SU-DHL-6 (cell line): ENCODE data around the gene NUDT3.
A peak's percentile ranks its signal among the peaks of the same experiment; 100 is the strongest.

ENCODE experiments used
- H2AFZ ChIP-seq: fragments of 200-600 bp; sonication (generic); 2 replicates; pipeline ENCODE4 v1.6.1; 2014; ENCODE audit warnings: low read depth, mild to moderate bottlenecking, moderate library complexity, mixed read lengths, antibody characterized with exemption, low read length; ENCODE audit not compliant: severe bottlenecking
- H3F3A ChIP-seq: fragments of 200-600 bp; shearing (Covaris generic); 2 replicates; pipeline ENCODE4 v1.6.0; 2016; ENCODE audit warnings: antibody characterized with exemption, mild to moderate bottlenecking; ENCODE audit not compliant: insufficient read depth
- H3K27ac ChIP-seq: fragments of 200-600 bp; sonication (generic); 2 replicates; pipeline ENCODE4 v1.5.1; 2016; ENCODE audit warnings: low read depth, mild to moderate bottlenecking, low read length, moderate library complexity, mixed read lengths
- H3K27me3 ChIP-seq: fragments of 200-600 bp; sonication (generic), shearing (Covaris generic); 2 replicates; pipeline ENCODE4 v1.6.0; 2014; ENCODE audit warnings: mild to moderate bottlenecking, low read length
- H3K36me3 ChIP-seq: fragments of 200-600 bp; sonication (generic); 2 replicates; pipeline ENCODE4 v1.6.1; 2014; ENCODE audit warnings: mild to moderate bottlenecking, low read length, mixed read lengths
- H3K4me2 ChIP-seq: fragments of 300-600, 200-600 bp; shearing (Covaris generic), sonication (generic); 2 replicates; pipeline ENCODE4 v1.6.0; 2014; ENCODE audit warnings: low read length, low read depth, mild to moderate bottlenecking; ENCODE audit not compliant: poor library complexity, severe bottlenecking
- H3K4me3 ChIP-seq: fragments of 200-600 bp; sonication (generic); 2 replicates; pipeline ENCODE4 v1.5.1; 2014; ENCODE audit warnings: antibody characterized with exemption, low read length, mild to moderate bottlenecking, mixed read lengths; ENCODE audit not compliant: insufficient read depth, poor library complexity, severe bottlenecking
- H3K79me2 ChIP-seq: fragments of 200-600 bp; sonication (generic); 2 replicates; pipeline ENCODE4 v1.6.1; 2014; ENCODE audit warnings: mild to moderate bottlenecking, low read length, moderate library complexity; ENCODE audit not compliant: insufficient read depth
- H3K9ac ChIP-seq: fragments of 200-600 bp; sonication (generic); 2 replicates; pipeline ENCODE4 v1.7.0; 2014; ENCODE audit warnings: mild to moderate bottlenecking, low read length
- H3K9me2 ChIP-seq: fragments of 200-600 bp; sonication (generic); replicated peaks from 2 replicates; pipeline ENCODE4 v1.6.1; 2014; ENCODE audit warnings: low read length; ENCODE audit not compliant: insufficient read depth
- H3K9me3 ChIP-seq: fragments of 200-600 bp; sonication (generic); 2 replicates; pipeline ENCODE4 v1.6.1; 2014; ENCODE audit warnings: low read length, mixed read lengths; ENCODE audit not compliant: insufficient read depth
- H4K20me1 ChIP-seq: fragments of 200-600 bp; sonication (generic); 2 replicates; pipeline ENCODE4 v1.6.1; 2014; ENCODE audit warnings: low read depth, mild to moderate bottlenecking, antibody characterized with exemption, low read length, moderate library complexity, mixed read lengths
- CTCF ChIP-seq: fragments of 200-600 bp; sonication (generic); IDR thresholded peaks from one replicate; pipeline ENCODE4 v1.5.1; 2017; ENCODE audit warnings: antibody characterized with exemption, mild to moderate bottlenecking, low read length, moderate library complexity; ENCODE audit not compliant: insufficient read depth, poor library complexity, severe bottlenecking
- EZH2phosphoT487 ChIP-seq: fragments of 200-600 bp; sonication (generic), shearing (Covaris generic); conservative IDR thresholded peaks from 2 replicates; pipeline ENCODE4 v1.6.1; 2018; ENCODE audit warnings: mild to moderate bottlenecking, antibody characterized with exemption, low read length, moderate library complexity, mixed read lengths

NUDT3 gene

GRCh38 chr6:34392497-34393190 lies at the start of gene NUDT3:
Gene NUDT3 (minus strand): TSS chr6:34392669. CDS start chr6:34392362, 307 bp downstream.
- Histone ChIP-seq H3K9ac (peak within 1 kb of the TSS; percentile 90), H4K20me1 (peaks cover 4% of the 10 kb centered on the region; the same call in 1 of the 2 replicates), H3F3A (peaks cover 24% of the 10 kb centered on the region), H2AFZ (peak within 1 kb of the TSS; percentile 88), H3K27me3 (no peaks in the 10 kb centered on the region), H3K36me3 (peaks cover 5% of the 10 kb centered on the region; the same call in 1 of the 2 replicates), H3K9me2 (no peaks in the 10 kb centered on the region), H3K4me3 (peak within 1 kb of the TSS; percentile 65), H3K4me2 (peak within 1 kb of the TSS; percentile 72), H3K27ac (peak within 1 kb of the TSS; percentile 77), H3K9me3 (peaks cover 8% of the 10 kb centered on the region; the same call in 1 of the 2 replicates), H3K79me2 (peaks cover 46% of the 10 kb centered on the region)
- TF ChIP-seq EZH2phosphoT487 = no peak
- TF ChIP-seq CTCF = peak; percentile 90

GRCh38 chr6:34441526-34441925 lies 49.1 kb upstream of the NUDT3 start:
- peak overlapping the region; percentile 50 for H2AFZ ChIP-seq
- peak overlapping the region; percentile 25 for H3K4me2 ChIP-seq
- no peaks in the 10 kb centered on the region for H3K27me3 ChIP-seq
- no peaks in the 10 kb centered on the region for H3K36me3 ChIP-seq
- H3K9me2 ChIP-seq = no peaks in the 10 kb centered on the region
- H3K79me2 ChIP-seq = no peaks in the 10 kb centered on the region
- no peaks in the 10 kb centered on the region for H4K20me1 ChIP-seq
- TF ChIP-seq CTCF = no peak
- TF ChIP-seq EZH2phosphoT487 = no peak
- no peaks in the 10 kb centered on the region for H3F3A ChIP-seq
- H3K27ac ChIP-seq = peak overlapping the region; percentile 73
- H3K9me3 ChIP-seq = no peaks in the 10 kb centered on the region
- H3K9ac ChIP-seq = no peak overlapping the region
- H3K4me3 ChIP-seq = no peak overlapping the region

DNA sequence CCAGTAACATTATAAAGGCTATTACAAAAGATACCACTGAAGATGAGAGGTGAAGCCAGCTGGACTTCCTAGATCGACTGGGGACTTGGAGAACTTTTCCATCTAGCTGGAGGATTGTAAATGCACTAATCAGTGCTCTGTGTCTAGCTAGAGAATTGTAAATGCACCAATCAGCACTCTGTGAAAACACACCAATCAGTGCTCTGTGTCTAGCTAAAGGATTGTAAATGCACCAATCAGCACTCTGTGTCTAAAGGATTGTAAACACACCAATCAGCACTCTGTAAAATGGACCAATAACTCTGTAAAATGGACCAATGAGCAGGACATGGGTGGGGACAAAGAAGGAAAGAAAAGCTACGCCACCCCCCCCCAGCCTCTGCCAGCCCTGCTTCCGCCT lies 47.0 kb upstream of the NUDT3 start:
- Histone ChIP-seq H3K9me3 (no peaks in the 10 kb centered on the region), H3K4me2 (no peak overlapping the region), H3K4me3 (no peak overlapping the region), H3F3A (no peaks in the 10 kb centered on the region), H3K27me3 (no peaks in the 10 kb centered on the region), H3K79me2 (no peaks in the 10 kb centered on the region), H3K27ac (no peak overlapping the region), H2AFZ (no peak overlapping the region), H3K36me3 (no peaks in the 10 kb centered on the region), H3K9ac (no peak overlapping the region), H3K9me2 (no peaks in the 10 kb centered on the region), H4K20me1 (no peaks in the 10 kb centered on the region)
- TF ChIP-seq EZH2phosphoT487 (no peak), CTCF (no peak)
